Pancreas (tissue), 10 donors: ENCODE measurements around the gene IGFALS. TPM values are rescaled to one million over a fixed set of nuclear protein-coding genes. Genes with fewer than 3 reads are reported as not detected.

Experiments used
- ATAC-seq, 4 donors: fragments of 200-7000 bp; cut with Tn5 transposase; one replicate each; pipeline versions ENCODE4 v1.8.0 to v1.9.1; 2020; ENCODE audit warnings: mild to moderate bottlenecking in 4 of 4, moderate library complexity in 4 of 4
- DNase-seq, 6 donors: peaks; one replicate each; pipeline ENCODE4 v3.0.0-alpha.2; 2020
- FAIRE-seq: peaks from 2 replicates; lab custom pipeline; 2012; peaks lifted over from hg19 to GRCh38; lab: Jason Lieb, UNC
- H3K27ac ChIP-seq, 4 donors: fragments of 200-600 bp; sonication (generic); 1 replicate in 3 of 4; 2 replicates in 1 of 4; pipeline versions ENCODE4 v1.5.0 to v1.8.0; 2020
- H3K27me3 ChIP-seq, 4 donors: fragments of 200-600 bp; one replicate each; pipeline ENCODE4 v1.8.0; 2021
- H3K36me3 ChIP-seq, 3 donors: fragments of 200-600 bp; sonication (generic) in 1 of 3; one replicate each; pipeline versions ENCODE4 v1.5.0 to v1.8.0; 2020 to 2021
- H3K4me1 ChIP-seq, 3 donors: fragments of 200-600 bp; one replicate each; pipeline ENCODE4 v1.8.0; 2021
- H3K4me3 ChIP-seq, 4 donors: fragments of 200-600 bp; sonication (generic) in 2 of 4; one replicate each; pipeline versions ENCODE4 v1.5.0 to v1.8.0; 2020 to 2021
- H3K9me3 ChIP-seq, 4 donors: fragments of 200-600 bp; one replicate each; pipeline ENCODE4 v1.8.0; 2021
- WGBS, 2 donors: extraction: QIAGEN DNeasy Blood & Tissue Kit; methylation state at CpG; one replicate each; pipeline ENCODE4 v1.1.7; 2013; 5-methylcytosine and 5-hydroxymethylcytosine counted together
- intact Hi-C, 3 donors: fragments of 100-400 bp; cut with DNase I; formaldehyde crosslinking; loops; one replicate each; pipeline versions ENCODE4 v1.11.1 to v1.14.2; 2022
- polyA plus RNA-seq, 2 donors: library from polyadenylated mRNA; stranded (reverse); fragments of 200-250 nt; gene quantifications; one replicate each; pipeline ENCODE4 v1.2.3, GENCODE V29; 2013
- total RNA-seq, 6 donors: library from RNA; stranded (reverse); fragmentation: NEBNext Ultra II Directional in 4 of 6; extraction: Animal tissue kit (Norgen Biotek cat#: 25700) in 4 of 6; gene quantifications; one replicate each; pipeline versions ENCODE4 v1.2.1 to v1.2.4, GENCODE V29; 2021 to 2023
- TF ChIP-seq, protein P1 (sequence below), 4 donors: fragments of 200-600 bp; sonication (generic) in 3 of 4; IDR thresholded peaks; one replicate each; pipeline versions ENCODE4 v1.5.0 to v1.8.0; 2021; ENCODE audit warnings: antibody characterized with exemption in 4 of 4
- donor health status: healthy with polysubstance abuse.
- donor health status: DM: no; HTN: no; CAD: no; lungs with moderate emphysema.
- donor health status: DM: no; HTN: no; CAD: no.
- donor health status: control.
- donor health status: control.
- donor health status: Bipolar disorder and iron deficiency.
- donor health status: DM: yes; HTN: yes; CAD: no.
- donor health status: DM: no; HTN: no; CAD: no.
- donor health status: DM: no; HTN: no; CAD: no.
- donor health status: DM: yes; HTN: yes; CAD: no.

IGFALS gene
- total and polyA plus RNA-seq, 8 donors, result 1.0 to 8.2 (median 3.2) TPM

DNA sequence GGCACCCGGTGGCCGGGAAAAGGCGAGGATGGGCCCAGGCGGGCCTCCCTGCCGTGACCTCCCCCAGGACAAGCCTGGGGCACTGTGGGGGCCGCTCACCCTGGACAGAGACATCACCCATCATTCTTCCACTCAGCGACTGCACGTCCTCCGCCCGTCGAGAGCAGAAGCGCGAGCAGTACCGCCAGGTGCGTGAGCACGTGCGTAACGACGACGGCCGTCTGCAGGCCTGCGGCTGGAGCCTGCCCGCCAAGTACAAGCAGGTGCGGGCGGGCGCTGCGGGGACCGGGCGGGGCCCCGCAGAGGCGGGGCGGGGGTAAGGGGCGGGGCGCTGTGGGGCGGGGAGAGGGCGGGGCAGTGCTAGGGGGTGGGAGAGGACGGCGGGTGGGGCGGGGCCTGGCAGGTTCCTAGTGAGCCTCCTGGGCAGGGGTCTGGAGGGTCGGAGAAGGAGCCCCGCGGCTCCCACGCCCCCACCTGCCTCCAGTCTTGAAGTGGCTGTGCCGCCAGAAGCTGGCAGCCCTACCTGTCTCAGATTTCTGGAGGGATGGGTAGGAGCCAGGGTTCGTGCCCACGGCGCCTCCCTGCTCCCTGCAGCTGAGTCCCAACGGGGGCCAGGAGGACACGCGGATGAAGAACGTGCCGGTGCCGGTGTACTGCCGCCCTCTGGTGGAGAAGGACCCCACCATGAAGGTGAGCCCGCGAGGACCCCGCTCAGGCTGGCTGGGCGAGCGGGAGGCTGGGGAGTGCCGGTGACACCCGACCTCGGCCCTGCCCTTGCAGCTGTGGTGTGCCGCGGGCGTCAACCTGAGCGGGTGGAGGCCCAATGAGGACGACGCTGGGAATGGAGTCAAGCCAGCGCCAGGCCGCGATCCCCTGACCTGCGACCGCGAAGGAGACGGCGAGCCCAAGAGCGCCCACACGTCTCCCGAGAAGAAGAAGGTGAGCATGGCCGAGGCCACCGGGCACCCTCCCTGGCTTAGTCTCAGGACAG, 29.7 kb downstream of the IGFALS start:
- Histone ChIP-seq H3K4me3 (no peak overlapping the region), H3K4me1 (no peaks in the 10 kb centered on the region), H3K36me3 (peaks cover 0 to 64% (median 27%) of the 10 kb centered on the region in 3 donors), H3K27ac (no peak overlapping the region), H3K27me3 (no peaks in the 10 kb centered on the region), H3K9me3 (no peaks in the 10 kb centered on the region)
- intact Hi-C loops, result no loop called here
- DNase-seq (peak in 2 of 6 donors; percentile 44 to 79), ATAC-seq (no peak), FAIRE-seq (no peak)
- TF ChIP-seq, protein P1, sequence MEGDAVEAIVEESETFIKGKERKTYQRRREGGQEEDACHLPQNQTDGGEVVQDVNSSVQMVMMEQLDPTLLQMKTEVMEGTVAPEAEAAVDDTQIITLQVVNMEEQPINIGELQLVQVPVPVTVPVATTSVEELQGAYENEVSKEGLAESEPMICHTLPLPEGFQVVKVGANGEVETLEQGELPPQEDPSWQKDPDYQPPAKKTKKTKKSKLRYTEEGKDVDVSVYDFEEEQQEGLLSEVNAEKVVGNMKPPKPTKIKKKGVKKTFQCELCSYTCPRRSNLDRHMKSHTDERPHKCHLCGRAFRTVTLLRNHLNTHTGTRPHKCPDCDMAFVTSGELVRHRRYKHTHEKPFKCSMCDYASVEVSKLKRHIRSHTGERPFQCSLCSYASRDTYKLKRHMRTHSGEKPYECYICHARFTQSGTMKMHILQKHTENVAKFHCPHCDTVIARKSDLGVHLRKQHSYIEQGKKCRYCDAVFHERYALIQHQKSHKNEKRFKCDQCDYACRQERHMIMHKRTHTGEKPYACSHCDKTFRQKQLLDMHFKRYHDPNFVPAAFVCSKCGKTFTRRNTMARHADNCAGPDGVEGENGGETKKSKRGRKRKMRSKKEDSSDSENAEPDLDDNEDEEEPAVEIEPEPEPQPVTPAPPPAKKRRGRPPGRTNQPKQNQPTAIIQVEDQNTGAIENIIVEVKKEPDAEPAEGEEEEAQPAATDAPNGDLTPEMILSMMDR (IDR thresholded peaks at IDR 0.05), result no peak
- WGBS, 2 donors, result 87 to 90% methylated on average over 68 to 81 of the region's 81 CpGs

DNA sequence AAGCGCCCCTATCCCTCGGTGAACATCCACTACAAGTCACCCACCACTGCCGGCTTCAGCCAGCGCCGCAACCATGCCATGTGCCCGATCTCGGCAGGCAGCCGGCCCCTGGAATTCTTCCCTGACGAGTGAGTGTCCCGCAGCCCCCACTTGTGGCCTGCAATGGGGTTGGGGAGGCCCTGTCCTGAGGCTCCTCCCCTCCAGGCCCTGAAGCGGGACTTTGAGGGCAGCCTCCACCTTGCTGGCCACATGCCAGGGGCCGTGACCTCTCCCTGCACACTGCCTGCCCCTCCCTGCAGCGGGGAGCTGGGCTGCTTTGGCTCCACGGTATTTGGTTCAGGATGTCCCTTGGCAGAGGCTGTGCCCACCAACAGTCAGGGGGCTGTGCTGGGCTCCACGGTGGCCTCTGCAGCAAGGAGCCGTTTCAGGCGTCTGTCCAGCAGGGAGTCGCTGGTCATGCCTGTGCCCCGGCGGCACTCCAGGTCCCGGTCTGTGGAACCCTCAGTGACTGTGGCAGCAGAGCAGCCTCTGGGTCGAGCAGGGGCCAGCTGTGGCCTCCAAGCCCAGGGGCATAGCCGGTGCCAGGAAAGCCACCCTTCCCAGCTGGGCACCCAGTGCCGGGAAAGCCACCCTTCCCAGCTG, 30.5 kb downstream of the IGFALS start:
- ATAC-seq, result no peak

DNA sequence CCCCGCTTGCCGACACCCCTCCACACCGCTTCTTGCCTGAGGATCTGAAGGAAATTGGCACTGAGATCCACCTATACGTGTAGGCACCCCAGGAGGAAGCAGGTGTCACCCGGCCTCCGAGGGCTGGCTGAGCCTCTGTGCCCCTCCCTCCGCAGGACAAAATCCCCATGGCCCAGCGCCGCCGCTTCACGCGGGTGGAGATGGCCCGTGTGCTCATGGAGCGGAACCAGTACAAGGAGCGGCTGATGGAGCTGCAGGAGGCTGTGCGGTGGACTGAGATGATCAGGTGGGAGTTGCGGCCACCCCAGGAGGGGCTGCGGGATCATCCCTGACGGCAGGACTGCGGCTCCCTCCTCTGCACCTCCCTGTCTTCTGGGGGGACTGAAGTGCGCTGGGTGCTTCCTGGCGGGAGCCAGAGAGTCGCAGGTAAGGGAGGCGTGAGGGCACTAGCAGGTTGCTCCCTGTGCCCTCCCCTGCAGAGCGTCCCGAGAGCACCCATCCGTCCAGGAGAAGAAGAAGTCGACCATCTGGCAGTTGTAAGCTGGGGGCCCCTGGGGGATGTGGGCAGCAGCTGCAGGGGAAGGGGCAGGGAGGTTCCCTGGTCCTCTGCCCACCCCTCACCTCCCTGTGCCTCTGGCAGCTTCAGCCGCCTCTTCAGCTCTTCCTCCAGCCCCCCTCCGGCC, 31.2 kb downstream of the IGFALS start:
- H3K27me3 ChIP-seq, result no peaks in the 10 kb centered on the region
- peaks cover 0 to 53% (median 27%) of the 10 kb centered on the region in 3 donors for H3K36me3 ChIP-seq
- H3K4me3 ChIP-seq, result no peak overlapping the region
- intact Hi-C loops, result no loop called here
- no peaks in the 10 kb centered on the region for H3K9me3 ChIP-seq
- no peaks in the 10 kb centered on the region for H3K4me1 ChIP-seq
- no peak overlapping the region for H3K27ac ChIP-seq
- FAIRE-seq (no peak), ATAC-seq (no peak), DNase-seq (peak in 1 of 6 donors; percentile 53)
- 90 to 92% methylated on average over 26 to 30 of the region's 30 CpGs for whole genome bisulfite sequencing, 2 donors
- TF ChIP-seq, protein P1 (IDR thresholded peaks at IDR 0.05), result no peak

More for the DNA sequence above, 30.5 kb downstream of the IGFALS start:
- H3K4me1 ChIP-seq, result no peaks in the 10 kb centered on the region
- no peak overlapping the region for H3K4me3 ChIP-seq
- no peak overlapping the region for H3K27ac ChIP-seq
- DNase-seq, result peak in 3 of 6 donors; percentile 58 to 84 (median 62)
- WGBS, 2 donors, result 91 to 92% methylated on average over 24 of the region's 24 CpGs
- no peaks in the 10 kb centered on the region for H3K27me3 ChIP-seq
- FAIRE-seq, result no peak
- H3K36me3 ChIP-seq, result peaks cover 0 to 60% (median 27%) of the 10 kb centered on the region in 3 donors
- H3K9me3 ChIP-seq, result no peaks in the 10 kb centered on the region
- TF ChIP-seq, protein P1 (IDR thresholded peaks at IDR 0.05), result no peak
- intact Hi-C loops, result no loop called here

DNA sequence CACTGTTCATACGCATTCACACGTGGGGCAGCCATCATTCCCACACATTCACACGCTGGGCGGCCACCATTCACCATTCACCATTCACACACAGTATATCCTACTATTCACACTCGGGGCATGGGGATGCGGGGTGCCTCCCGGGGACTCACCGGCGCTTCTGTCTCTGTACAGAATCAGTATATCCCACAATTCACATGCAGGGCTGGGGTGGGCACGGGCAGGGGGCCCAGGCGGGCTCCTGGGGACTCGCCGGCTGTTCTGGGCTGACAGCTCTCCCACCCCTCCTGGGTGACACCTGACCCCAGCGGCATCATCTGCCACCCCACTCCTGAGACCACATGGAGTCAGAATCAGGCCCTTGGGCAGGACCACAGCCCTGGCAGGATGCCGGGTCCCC, 31.8 kb downstream of the IGFALS start:
- H3K27me3 ChIP-seq, result no peaks in the 10 kb centered on the region
- DNase-seq (peak in 2 of 6 donors; percentile 51 to 71), ATAC-seq (no peak), FAIRE-seq (no peak)
- no peak overlapping the region for H3K4me3 ChIP-seq
- TF ChIP-seq, protein P1 (IDR thresholded peaks at IDR 0.05), result no peak
- intact Hi-C loops, result no loop called here
- 92 to 96% methylated on average over 15 of the region's 15 CpGs for WGBS, 2 donors
- no peak overlapping the region for H3K27ac ChIP-seq
- H3K36me3 ChIP-seq, result peaks cover 0 to 53% (median 27%) of the 10 kb centered on the region in 3 donors
- H3K4me1 ChIP-seq, result no peaks in the 10 kb centered on the region
- H3K9me3 ChIP-seq, result no peaks in the 10 kb centered on the region
